ENCODE measurements around the gene SMC3.

Gene SMC3

GRCh38 chr10:110612087-110612486, 44.6 kb downstream of the SMC3 start:
- H3K4me3 ChIP-seq (ENCODE audit: low read depth, low read length): no peak overlapping the region
- H3K36me3 ChIP-seq: no peaks in the 10 kb centered on the region
- no peak for DNase-seq
- no peaks in the 10 kb centered on the region for H3K9me3 ChIP-seq (ENCODE audit: severe bottlenecking)
- H3K27ac ChIP-seq: no peak overlapping the region
- TF ChIP-seq CTCF (IDR thresholded peaks at IDR 0.05; ENCODE audit: low read depth, low read length): no peak
- no peaks in the 10 kb centered on the region for H3K27me3 ChIP-seq (ENCODE audit: insufficient read depth, low read depth, severe bottlenecking)

GRCh38 chr10:110612629-110613028, 45.1 kb downstream of the SMC3 start:
- Histone ChIP-seq H3K27ac (no peak overlapping the region), H3K36me3 (no peaks in the 10 kb centered on the region)

GRCh38 chr10:110613341-110613995, 46.0 kb downstream of the SMC3 start:
- TF ChIP-seq CTCF (IDR thresholded peaks at IDR 0.05; ENCODE audit: low read depth, low read length): no peak
- H3K27ac ChIP-seq: no peak overlapping the region

More at GRCh38 chr10:110612629-110613028, 45.1 kb downstream of the SMC3 start:
- no peak for TF ChIP-seq CTCF (IDR thresholded peaks at IDR 0.05; ENCODE audit: low read depth, low read length)
- no peak for DNase-seq
- Histone ChIP-seq H3K9me3 (ENCODE audit: severe bottlenecking) (no peaks in the 10 kb centered on the region), H3K27me3 (ENCODE audit: insufficient read depth, low read depth, severe bottlenecking) (no peaks in the 10 kb centered on the region), H3K4me3 (ENCODE audit: low read depth, low read length) (no peak overlapping the region)

GRCh38 chr10:110613996-110614495, 46.6 kb downstream of the SMC3 start:
- H3K27me3 ChIP-seq (ENCODE audit: insufficient read depth, low read depth, severe bottlenecking): no peaks in the 10 kb centered on the region
- DNase-seq: no peak
- no peaks in the 10 kb centered on the region for H3K9me3 ChIP-seq (ENCODE audit: severe bottlenecking)
- no peak overlapping the region for H3K27ac ChIP-seq
- no peaks in the 10 kb centered on the region for H3K36me3 ChIP-seq
- H3K4me3 ChIP-seq (ENCODE audit: low read depth, low read length): no peak overlapping the region
- TF ChIP-seq CTCF (IDR thresholded peaks at IDR 0.05; ENCODE audit: low read depth, low read length): no peak

More at GRCh38 chr10:110613341-110613995, 46.0 kb downstream of the SMC3 start:
- Histone ChIP-seq H3K36me3 (no peaks in the 10 kb centered on the region), H3K27me3 (ENCODE audit: insufficient read depth, low read depth, severe bottlenecking) (no peaks in the 10 kb centered on the region), H3K9me3 (ENCODE audit: severe bottlenecking) (no peaks in the 10 kb centered on the region), H3K4me3 (ENCODE audit: low read depth, low read length) (no peak overlapping the region)
- no peak for DNase-seq

- H3K9me3 ChIP-seq (ENCODE audit: severe bottlenecking): no peaks in the 10 kb centered on the region
- H3K36me3 ChIP-seq: no peaks in the 10 kb centered on the region
- no peaks in the 10 kb centered on the region for H3K27me3 ChIP-seq (ENCODE audit: insufficient read depth, low read depth, severe bottlenecking)
- H3K27ac ChIP-seq: no peak overlapping the region
- no peak overlapping the region for H3K4me3 ChIP-seq (ENCODE audit: low read depth, low read length)
- no peak for TF ChIP-seq CTCF (IDR thresholded peaks at IDR 0.05; ENCODE audit: low read depth, low read length)
- no peak for DNase-seq
These were observed 47.7 kb downstream of the SMC3 start for GRCh38 chr10:110615057-110615747.

All from WERI-Rb-1 (cell line).